ENCODE data around the gene MYO5A.

DNA sequence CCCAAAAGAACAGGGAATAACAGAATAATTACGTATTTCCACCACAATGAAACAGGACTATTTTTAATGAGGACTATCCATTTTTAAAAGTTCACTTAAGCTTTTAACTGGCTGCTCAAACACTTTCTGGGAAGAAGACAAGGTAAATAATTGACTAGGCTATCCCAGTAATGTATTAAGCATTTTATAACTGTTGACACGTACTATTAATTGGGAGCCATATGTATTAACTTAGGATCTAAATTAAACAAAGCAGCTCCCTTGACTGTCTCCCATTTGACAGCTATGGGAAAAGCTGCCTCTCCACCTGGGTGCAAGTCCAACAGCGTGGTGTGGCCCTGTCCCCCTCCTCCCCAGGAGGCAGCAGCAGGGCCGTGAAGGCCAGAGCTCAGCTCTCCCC, 269.2 kb downstream of the MYO5A start:
- TF ChIP-seq EZH2 (IDR thresholded peaks at IDR 0.05; ENCODE audit: low read length, missing control alignments) (no peak), CTCF (conservative IDR thresholded peaks at IDR 0.05 in 1 of 2, IDR thresholded peaks at IDR 0.05 in 1 of 2; ENCODE audit: low read depth in 1 of 2, low read length in 2 of 2) (no peak)

All from fibroblast of lung (primary cell).